HG03135 (cell line): Measurements from ENCODE around the gene IER2.
"Not testable (repeated sequence)": the region's sequence is repeated elsewhere in the genome, so short reads cannot be mapped to it uniquely, and the experiment has no call there.

Experiments
- ATAC-seq: cut with Tn5 transposase; IDR thresholded peaks from one replicate; pipeline ENCODE4 v1.9.1; 2021; ENCODE audit warnings: mild to moderate bottlenecking, moderate library complexity; ENCODE audit not compliant: unreplicated experiment

The IER2 gene

GRCh38 chr19:13162724-13163608, 12.8 kb downstream of the IER2 start:
- ATAC-seq: no peak

- ATAC-seq: no peak
Measured at GRCh38 chr19:13163609-13164342, 13.6 kb downstream of the IER2 start.

- ATAC-seq: no peak
Measured at GRCh38 chr19:13164343-13165161, 14.3 kb downstream of the IER2 start.

GRCh38 chr19:13165162-13165997, 15.2 kb downstream of the IER2 start:
- ATAC-seq: no peak

GRCh38 chr19:13166151-13166550, 15.9 kb downstream of the IER2 start:
- not testable (repeated sequence) for ATAC-seq

- ATAC-seq: no peak
Measured at GRCh38 chr19:13169769-13170168, 19.6 kb downstream of the IER2 start.

- ATAC-seq: no peak
Measured at GRCh38 chr19:13171146-13171545, 20.9 kb downstream of the IER2 start.

DNA sequence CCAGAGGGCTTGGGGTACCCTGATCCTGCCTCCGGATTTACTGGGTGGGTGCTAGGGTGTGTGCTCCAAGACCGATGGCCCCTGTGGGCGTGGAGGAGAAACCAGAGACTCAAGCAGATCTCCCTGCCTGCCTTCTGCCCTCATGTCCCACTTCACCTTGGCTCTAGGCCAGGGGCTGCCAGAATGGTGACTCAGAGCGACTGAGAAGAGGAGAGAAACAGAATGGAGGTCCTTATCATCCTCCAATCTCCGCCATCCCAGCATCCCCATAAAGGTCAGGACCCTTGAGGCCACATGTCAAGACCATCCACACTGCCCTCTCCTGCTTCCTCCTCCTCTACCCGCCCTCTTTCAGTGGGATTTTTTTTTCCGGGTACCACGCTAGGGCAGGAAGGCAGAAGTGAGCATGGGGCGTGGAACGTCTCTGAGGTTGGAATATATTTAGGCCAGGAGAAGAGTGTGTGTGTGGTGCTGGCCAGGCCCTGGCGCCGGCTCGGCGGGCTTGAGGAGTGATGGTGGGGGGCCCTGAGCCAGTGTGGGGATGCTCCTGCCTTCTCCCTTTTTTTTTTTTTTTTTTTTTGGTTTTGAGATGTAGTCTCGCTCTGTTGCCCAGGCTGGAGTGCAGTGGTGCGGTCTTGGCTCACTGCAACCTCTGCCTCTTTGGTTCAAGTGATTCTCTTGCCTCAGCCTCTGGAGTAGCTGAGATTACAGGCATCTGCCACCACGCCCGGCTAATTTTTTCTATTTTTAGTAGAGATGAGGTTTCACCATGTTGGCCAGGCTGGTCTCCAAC, 22.3 kb downstream of the IER2 start:
- no peak for ATAC-seq

GRCh38 chr19:13173139-13173737, 23.0 kb downstream of the IER2 start:
- ATAC-seq: no peak

DNA sequence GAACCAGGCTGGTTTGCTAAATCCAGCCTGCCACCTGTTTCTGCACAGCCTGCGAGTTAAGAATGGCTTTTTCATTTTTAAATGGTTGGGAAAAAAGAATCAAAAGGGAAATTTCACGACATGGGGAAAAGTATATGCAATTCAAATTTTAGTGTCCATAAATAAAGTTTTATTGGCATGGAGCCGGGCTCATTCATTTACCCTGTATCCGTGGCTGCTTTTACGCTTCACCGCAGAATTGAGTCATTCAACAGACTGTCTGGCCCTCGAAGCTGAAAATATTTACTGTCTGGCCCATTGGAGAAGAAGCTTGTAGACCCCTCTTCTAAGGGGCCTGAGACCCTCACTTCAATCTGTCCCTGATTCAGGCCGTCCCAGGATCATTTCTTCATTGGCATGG, 26.1 kb downstream of the IER2 start:
- ATAC-seq: no peak

DNA sequence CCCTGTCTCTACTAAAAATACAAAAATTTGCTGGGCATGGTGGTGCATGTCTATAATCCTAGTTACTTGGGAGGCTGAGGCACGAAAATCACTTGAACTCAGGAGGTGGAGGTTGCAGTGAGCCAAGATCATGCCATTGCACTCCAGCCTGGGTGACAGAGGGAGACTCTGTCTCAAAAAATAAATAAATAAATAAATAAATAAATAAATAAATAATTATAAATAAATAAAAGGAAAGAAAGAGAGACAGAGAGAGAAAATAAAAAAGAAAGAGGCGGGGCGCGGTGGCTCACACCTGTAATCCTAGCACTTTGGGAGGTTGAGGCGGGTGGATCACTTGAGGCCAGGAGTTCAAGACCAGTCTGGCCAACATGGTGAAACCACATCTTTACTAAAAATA, 27.4 kb downstream of the IER2 start:
- not testable (repeated sequence) for ATAC-seq

GRCh38 chr19:13178291-13178690, 28.1 kb downstream of the IER2 start:
- ATAC-seq: not testable (repeated sequence)

DNA sequence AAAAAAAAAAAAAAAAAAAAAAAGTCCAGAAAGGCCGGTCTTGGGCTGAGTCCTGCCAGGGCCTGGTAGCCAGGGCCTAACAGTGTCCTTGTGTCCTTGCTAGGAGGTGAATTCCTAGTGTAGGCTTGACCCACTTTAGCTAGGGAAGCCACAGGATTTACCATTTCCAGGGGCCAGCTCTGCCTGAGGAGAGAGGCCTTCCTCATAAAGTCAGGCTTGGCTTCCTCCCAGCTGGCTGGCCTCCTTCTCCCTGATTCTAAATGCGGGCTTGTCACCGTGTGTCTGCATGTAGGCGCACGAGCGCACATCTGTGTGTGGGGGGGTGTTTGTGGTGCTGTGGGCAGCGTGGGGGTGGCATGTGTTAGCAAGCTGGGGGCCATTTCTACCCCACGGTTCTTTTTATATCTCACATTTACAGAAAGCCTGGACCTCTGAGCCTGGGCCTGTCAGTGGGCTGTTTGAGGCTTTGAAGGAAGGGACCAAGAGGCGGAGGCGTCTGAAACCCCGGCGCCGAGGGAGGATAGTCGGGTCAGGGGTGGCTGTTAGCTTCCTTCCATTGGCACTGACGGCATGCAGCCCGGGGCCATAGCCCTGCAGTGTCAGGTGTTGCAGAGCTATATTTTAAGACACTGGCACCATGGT, 31.7 kb downstream of the IER2 start:
- ATAC-seq: no peak

- not testable (repeated sequence) for ATAC-seq
Measured at GRCh38 chr19:13184926-13185325, 34.7 kb downstream of the IER2 start.

DNA sequence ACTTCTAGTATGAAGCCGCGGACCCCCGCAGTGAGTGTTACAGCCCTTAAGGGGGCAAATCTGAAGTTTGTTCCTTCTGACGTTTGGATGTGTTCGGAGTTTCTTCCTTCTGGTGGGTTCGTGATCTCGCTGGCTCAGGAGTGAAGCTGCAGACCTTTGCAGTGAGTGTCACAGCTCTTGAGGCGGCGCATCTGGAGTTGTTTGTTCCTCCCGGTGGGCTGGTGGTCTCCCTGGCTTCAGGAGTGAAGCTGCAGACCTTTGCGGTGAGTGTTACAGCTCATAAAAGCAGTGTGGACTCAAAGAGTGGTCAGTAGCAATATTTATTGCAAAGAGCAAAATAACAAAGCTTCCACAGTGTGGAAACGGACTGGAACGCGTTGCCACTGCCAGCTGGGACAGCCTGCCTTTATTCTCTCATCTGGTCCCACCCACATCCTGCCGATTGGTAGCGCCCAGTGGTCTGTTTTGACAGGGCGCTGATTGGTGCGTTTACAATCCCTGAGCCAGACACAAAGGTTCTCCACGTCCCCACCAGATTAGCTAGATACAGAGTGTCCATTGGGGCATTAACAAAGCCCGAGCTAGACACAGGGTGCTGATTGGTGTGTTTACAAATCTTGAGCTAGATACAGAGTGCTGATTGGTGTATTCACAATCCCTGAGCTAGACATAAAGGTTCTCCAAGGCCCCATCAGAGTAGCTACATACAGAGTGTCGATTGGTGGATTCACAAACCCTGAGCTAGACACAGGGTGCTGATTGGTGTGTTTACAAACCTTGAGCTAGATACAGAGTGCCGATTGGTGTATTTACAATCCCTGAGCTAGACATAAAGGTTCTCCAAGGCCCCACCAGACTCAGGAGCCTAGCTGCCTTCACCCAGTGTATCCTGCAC, 35.8 kb downstream of the IER2 start:
- ATAC-seq: not testable (repeated sequence)

- not testable (repeated sequence) for ATAC-seq
Measured at GRCh38 chr19:13186688-13187087, 36.5 kb downstream of the IER2 start.

GRCh38 chr19:13187419-13187818, 37.2 kb downstream of the IER2 start:
- ATAC-seq: no peak

GRCh38 chr19:13189600-13189999, 39.4 kb downstream of the IER2 start:
- no peak for ATAC-seq
